Islet of Langerhans (tissue), 1 donor: ENCODE measurements around the gene LILRA5.
"Not testable (repeated sequence)": the region's sequence is repeated elsewhere in the genome, so short reads cannot be mapped to it uniquely, and the experiment has no call there.

ENCODE experiments used
- FAIRE-seq: peaks from one replicate; lab custom pipeline; 2011; peaks lifted over from hg19 to GRCh38; lab: Jason Lieb, UNC

Gene LILRA5

DNA sequence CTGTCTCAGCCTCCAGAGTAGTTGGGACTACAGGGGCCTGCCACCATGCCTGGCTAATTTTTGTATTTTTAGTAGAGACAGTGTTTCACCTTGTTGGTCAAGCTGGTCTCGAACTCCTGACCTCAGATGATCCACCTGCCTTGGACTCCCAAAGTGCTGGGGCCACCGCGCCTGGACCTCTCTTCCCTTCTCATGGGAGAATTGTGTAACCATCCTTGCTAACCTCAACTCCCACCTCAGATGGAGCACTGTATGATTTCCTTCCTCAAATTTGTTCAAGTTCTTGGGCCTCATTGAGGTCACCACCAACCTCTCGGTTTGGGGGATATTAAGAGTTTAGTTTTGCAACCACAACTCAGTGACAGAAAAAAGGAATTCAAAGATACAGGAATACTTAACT is 10.7 kb downstream of the LILRA5 start:
- no peak for FAIRE-seq

- FAIRE-seq = no peak
Observed at GRCh38 chr19:54299515-54299914, 13.5 kb downstream of the LILRA5 start.

DNA sequence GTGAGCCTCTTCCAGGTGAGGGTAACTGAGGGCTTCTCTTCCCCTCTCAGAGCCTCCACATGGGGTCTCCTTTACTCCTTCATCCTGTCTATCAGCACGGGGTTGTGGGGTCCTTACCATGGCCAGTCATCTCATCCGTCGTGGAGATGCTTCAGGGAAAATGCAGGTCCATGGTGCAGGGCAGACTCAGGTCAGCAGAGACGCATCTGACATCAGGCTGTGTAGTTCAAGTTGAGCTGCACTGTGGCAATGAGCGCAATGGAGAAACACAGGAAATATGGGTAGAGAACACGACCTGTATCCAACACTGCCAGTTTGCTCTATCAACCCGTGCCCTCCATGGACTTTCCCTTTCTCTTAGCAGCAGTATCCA is 13.9 kb downstream of the LILRA5 start:
- FAIRE-seq = no peak

DNA sequence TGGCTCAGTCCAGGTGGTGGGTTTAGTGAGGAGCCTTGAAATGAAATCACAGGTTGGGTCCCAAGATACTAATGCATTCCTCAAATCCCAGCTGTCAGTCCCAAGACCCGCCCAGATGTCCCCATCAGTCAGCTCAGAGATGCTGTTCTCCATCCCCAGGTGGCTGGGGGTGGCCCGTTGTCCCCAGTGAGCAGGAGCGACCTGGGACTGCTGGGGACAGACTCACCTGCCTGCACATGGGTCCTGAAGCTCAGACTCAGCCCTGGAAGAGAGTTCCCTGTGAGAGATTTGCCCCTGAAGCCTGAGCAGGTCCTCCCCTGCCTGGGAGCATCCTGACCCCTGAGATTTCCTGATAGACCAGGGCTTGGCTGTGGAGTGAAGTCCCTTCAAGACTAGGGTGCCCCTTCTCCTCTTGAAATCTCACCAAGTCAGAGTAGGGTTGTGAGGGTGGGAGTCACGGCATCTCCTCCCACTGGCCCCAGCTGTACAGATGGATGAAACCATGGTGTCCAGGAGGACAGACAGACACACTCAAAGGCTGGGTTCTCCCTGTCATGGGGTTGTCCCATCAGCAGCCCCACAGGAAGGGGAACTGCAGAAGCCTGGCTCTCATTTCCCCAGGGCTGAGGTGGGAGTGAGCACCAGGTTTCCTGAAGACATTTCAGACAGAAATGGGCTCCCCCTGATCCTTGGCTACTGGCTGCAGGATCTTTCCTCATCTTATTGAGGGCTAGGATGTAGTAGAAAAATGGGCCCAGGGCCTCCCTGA is 14.4 kb downstream of the LILRA5 start:
- no peak for FAIRE-seq

DNA sequence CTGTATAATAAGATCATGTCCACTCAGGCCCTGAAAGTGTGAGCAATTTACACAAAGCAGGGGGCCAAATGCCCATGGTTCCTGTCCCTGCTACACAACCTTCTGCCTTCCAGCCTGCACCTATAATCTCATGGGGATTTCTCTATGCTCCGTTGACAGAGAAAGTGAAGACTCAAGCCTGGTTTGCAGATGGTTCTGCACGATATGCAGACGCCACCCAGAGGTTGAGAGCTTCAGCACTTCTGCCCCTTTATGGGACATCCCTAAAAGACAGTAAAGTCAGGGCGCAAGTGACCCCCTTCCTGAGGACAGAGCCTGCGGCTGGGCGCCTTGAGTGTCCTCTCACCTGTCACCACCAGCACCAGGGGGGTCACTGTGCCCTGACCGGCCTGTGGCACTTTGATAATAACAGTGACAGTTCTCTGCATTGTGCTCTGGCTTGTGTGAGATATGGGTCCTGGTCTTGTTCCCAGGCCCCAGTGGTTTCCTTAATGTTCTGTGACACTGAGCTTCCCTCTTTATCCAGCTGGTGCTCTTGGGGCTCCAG is 15.1 kb downstream of the LILRA5 start:
- FAIRE-seq = no peak

DNA sequence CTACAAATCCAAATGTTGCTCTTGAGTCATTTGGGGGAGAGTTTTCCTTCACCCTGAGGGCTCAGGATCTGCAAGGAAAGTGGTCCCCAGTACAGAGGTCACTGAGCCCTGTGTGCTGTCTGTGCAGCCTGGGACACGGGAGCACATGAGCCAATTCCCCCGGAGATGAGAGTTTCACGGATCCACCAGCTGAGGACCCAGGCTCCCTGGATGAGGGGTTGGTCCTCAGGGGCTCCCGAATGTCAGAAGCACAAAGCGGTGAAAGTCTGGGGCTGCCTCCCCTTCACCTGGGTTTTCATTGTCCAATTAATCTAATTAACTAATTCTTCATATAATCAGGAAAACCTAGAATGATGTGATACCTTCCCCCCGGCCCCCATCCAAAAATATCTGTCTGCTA is 18.4 kb downstream of the LILRA5 start:
- no peak for FAIRE-seq

DNA sequence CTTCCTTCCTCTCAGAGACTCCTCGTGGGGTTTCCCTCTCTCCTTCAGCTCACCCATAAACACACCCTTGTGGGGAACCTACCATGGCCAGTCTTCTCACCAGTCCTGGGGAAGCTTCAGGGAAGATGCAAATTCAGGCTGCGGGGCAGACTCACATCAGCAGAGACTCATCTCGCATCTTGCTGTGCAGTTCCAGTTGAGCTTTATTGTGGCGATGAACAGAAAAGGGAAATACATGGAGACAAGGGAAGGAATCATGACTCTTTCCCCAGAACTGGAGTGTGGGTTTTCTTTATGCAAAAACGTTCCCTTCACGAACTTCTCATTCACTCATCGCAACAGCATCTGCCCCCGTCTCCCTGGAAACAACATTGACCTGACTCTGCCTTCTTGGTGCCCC is 23.8 kb downstream of the LILRA5 start:
- FAIRE-seq = not testable (repeated sequence)

GRCh38 chr19:54287456-54287855 is 25.5 kb downstream of the LILRA5 start:
- FAIRE-seq = no peak

GRCh38 chr19:54286283-54286682 is 26.7 kb downstream of the LILRA5 start:
- not testable (repeated sequence) for FAIRE-seq

- FAIRE-seq = not testable (repeated sequence)
Observed at GRCh38 chr19:54285427-54286056, 27.4 kb downstream of the LILRA5 start.

DNA sequence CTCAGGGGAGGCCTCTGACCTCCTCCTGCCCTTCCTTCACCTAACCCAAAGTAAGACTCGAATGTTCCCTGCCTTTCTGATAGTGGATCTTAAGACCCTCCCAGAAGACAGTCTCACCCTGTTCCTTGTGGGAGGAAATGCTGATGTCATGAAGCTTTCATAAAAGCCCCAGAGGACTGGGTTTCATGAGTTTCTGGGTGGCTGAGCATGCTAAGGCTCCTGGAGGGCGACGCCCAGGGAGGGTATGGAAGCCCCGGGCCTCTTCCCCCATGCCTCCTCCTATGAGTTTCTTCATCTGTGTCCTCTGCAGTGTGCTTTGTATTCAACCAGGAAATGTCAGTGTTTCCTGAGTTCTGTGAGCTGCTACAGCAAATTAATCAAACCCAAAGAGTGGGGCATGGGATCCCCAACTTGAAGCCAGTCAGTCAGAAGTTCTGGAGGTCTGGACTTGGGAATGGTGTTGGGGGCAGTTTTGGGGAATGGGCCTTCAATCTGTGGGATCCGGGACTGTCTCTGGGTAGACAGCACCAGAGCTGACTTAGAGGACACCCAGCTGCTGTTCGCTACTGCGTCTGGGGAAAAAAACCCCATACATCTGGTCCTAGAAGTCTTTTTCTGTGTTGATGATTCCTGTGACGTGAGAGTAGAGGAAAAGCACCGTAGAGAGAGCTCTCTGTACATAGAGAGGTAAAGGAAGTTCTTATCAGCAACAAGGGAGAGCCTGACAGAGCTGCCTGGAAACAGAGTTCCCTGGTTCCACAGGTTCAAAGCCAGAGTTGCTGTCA is 30.1 kb downstream of the LILRA5 start:
- no peak for FAIRE-seq

GRCh38 chr19:54281729-54282075 is 31.3 kb downstream of the LILRA5 start:
- not testable (repeated sequence) for FAIRE-seq

DNA sequence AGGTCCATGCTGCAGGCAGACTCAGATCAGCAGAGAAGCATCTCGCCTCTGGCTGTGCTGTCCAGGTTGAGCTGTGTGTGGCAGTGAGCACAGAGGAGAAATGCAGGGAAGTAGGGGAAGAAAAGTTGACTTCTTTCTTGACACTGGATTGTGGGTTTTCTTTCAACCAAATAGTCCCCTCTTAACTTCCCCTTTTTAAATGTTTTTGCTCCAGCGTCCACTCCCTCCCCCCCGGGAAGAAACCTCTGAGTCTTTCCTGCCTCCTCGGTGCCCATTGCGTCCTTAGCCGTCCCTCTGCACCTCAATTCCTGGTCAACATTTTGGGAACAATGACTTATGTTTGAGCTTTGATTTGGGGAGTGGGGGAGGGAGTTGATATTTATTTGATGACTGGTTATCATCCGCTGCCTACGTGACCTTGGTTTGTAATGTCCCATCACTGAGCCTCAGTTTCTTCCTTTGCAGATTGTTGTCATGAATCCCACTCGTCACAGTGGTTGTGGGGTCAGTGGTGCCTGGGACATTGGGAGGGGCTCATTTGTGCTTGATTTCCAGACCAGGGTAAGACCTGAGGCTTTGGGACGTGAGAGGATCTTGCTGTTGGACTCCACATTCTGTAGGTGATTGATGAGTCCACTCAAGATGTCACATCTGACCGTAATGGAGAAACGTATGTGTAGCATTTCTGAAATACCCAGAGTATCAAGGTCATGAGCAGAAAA is 31.8 kb downstream of the LILRA5 start, which contains the start of gene LILRB2:
Gene LILRB2, minus strand, starts transcription at position 104 of the 722 bp plus-strand sequence. CDS start 614 bp downstream, outside the sequence.
- no peak for FAIRE-seq

DNA sequence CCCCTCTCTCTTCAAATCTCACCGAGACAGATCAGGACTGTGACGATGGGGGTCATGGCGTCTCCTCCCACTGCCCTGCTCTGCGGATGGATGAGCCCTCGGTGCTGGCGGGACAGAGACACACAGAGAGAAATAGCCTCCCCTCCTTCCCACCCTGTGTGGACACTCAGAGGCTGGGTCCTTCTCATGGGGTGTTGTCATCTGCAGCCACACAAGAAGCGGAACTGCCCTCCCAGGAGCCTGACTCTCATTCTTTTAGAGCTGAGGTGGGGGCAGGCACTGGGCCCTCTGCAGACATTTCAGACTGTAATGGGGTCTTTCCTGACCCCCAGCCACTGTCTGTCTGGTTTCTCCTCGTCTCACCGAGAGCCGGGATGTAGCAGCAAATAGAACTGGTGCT is 32.5 kb downstream of the LILRA5 start:
- not testable (repeated sequence) for FAIRE-seq

DNA sequence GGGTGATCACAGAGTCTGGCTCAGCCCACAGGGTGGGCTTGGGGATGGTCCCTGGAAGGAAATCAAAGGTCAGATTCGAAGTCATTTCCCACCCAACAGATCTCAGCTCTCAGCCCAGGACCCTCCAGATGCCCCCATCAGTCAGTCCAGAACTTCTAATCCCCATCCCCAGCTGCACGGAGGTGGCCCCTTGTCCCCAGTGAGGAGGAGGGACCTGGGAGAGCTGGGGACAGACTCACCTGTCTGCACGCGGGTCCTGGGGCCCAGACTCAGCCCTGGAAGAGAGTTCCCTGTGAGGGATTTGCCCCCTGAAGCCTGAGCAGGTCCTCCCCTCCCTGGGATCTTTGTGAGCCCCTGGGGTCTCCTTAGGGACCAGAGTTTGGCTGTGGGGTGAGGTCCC is 32.9 kb downstream of the LILRA5 start:
- not testable (repeated sequence) for FAIRE-seq

DNA sequence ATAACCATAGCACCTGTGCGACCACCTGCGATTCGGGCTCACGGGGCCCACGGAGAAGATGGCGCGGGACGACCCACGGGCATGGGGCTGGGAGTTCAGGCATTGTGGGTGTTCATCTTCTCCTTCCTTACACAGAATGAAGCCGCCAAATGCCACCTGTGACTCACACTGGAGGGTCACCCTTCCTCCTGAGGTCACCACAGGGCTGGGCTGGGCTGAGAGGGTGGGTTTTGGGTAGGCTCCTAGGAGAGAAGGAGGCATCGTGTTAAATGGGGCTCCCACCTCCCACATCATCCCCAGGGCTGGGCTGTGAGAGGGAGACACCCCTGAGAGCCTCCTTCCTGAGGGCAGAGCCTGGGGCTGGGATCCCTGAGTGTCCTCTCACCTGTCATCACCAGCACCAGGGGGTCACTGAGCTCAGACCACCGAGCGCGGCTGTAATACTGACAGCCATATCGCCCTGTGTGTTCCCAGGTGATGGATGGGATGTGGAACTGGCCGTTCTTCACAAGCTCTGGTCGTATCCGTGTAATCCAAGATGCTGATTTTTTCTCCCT is 33.5 kb downstream of the LILRA5 start:
- no peak for FAIRE-seq

- not testable (repeated sequence) for FAIRE-seq
Observed at GRCh38 chr19:54278571-54279195, 34.3 kb downstream of the LILRA5 start.

GRCh38 chr19:54278056-54278455 is 34.9 kb downstream of the LILRA5 start:
- not testable (repeated sequence) for FAIRE-seq

DNA sequence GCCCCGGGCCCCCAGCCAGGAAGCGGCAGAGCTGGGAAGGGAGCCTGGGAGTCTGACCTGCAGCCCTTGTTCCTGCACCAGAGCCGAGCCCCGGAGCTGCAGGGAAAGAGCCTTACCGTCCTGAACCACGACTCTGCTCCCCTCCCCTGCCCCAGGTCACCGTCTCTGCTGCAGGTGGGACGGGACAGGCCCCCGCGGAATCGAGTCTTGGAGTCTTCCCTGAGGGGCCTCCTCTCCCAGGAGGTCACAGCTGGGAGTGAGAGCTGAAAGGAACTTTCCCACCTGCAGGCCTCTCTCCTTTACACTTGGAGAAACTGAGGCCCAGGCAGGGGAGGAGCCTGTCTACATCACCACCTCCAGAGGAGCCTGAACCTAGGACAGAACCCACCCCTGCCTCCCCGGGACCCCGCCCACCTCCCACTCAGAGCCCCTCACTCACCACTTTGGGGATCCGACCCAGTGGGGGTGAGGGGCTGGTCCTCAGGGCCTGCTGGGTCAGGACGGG is 35.8 kb downstream of the LILRA5 start:
- not testable (repeated sequence) for FAIRE-seq

DNA sequence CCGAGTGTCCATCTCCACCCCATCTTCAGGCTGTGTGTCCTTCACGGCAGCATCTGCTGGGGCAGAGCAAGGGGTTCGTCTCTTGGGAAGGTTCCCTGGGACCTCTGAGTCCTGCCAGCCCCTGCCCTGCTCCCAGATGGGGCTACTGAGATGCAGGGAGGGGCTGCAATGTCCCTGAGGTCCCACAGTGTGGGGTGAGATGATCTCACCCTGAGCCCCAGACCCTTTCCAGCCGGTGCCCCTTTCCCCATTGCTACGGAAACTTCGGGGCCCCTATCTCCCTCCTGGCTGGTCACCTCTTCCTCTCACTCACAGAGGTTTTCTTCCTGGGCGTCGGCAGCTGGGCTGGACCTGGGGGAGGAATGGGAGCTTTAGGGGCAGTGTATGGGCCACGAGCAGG is 37.0 kb downstream of the LILRA5 start:
- no peak for FAIRE-seq

DNA sequence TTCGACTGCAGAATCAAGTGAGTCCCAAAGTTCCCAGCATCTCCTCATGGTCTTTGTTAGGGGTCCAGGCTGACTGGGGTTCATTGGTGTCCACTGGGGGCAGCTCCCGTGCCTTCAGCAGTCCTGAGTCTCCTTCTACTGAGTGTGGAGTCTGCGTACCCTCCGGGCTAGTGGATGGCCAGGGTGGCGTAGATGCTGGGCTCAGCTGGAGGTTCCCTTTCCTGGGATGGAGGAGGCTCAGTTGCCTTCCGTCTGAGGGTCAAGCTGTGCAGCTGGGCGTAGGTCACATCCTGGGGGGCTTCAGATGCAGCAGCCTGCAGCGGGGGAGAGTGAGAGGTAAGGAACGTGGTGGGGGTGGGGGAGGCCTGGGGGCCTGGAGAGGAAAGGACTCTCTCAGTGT is 38.5 kb downstream of the LILRA5 start:
- not testable (repeated sequence) for FAIRE-seq
